ENCODE data around the gene ULK4.
"Not testable (repeated sequence)": the region's sequence is repeated elsewhere in the genome, so short reads cannot be mapped to it uniquely, and the experiment has no call there.

ULK4 gene

GRCh38 chr3:41653571-41654239, 308.2 kb downstream of the ULK4 start:
- no peak for DNase-seq (ENCODE audit: extremely low spot score)
- TF ChIP-seq ARNT (IDR thresholded peaks at IDR 0.05) (no peak), ZNF384 (IDR thresholded peaks at IDR 0.05) (no peak), ELF4 (IDR thresholded peaks at IDR 0.05) (no peak)
- ChIA-PET CTCF (interaction anchor here (0.6 kb wide), 1 partner anchor 986 kb away, joined by 3 read pairs; no protein-coding TSS in a partner anchor), POLR2A (no interaction called here)

- ChIA-PET POLR2A (no interaction called here), CTCF (interaction anchor here (0.6 kb wide), 1 partner anchor 985 kb away, joined by 3 read pairs; no protein-coding TSS in a partner anchor)
- DNase-seq (ENCODE audit: extremely low spot score): no peak
- no peak for TF ChIP-seq SUZ12 (IDR thresholded peaks at IDR 0.05)
- no peak for TF ChIP-seq ARNT (IDR thresholded peaks at IDR 0.05)
- TF ChIP-seq NFRKB (IDR thresholded peaks at IDR 0.05): no peak
- no peak for TF ChIP-seq FOXK2 (IDR thresholded peaks at IDR 0.05)
- no peak for TF ChIP-seq FOXA1 (IDR thresholded peaks at IDR 0.05)
- TF ChIP-seq LEF1 (IDR thresholded peaks at IDR 0.05; ENCODE audit: borderline replicate concordance): no peak
These were observed 309.0 kb downstream of the ULK4 start for GRCh38 chr3:41652931-41653330.

GRCh38 chr3:41652506-41652905, 309.4 kb downstream of the ULK4 start:
- no peak for DNase-seq (ENCODE audit: extremely low spot score)
- CTCF ChIA-PET: no interaction called here
- TF ChIP-seq TARDBP (IDR thresholded peaks at IDR 0.05) (no peak), NFRKB (IDR thresholded peaks at IDR 0.05) (no peak), FOXM1 (IDR thresholded peaks at IDR 0.05; ENCODE audit: borderline replicate concordance) (no peak), L3MBTL2 (conservative IDR thresholded peaks at IDR 0.05) (no peak), SP1 (IDR thresholded peaks at IDR 0.05) (no peak), LEF1 (IDR thresholded peaks at IDR 0.05; ENCODE audit: borderline replicate concordance) (no peak), PKNOX1 (IDR thresholded peaks at IDR 0.05) (no peak), CTBP1 (IDR thresholded peaks at IDR 0.05; ENCODE audit: borderline replicate concordance) (no peak), HDGF (IDR thresholded peaks at IDR 0.05; ENCODE audit: borderline replicate concordance) (no peak), FOXK2 (IDR thresholded peaks at IDR 0.05) (no peak), ZNF384 (IDR thresholded peaks at IDR 0.05) (no peak), BHLHE40 (IDR thresholded peaks at IDR 0.05; ENCODE audit: borderline replicate concordance) (no peak), FOXA1 (IDR thresholded peaks at IDR 0.05) (no peak), ELF4 (IDR thresholded peaks at IDR 0.05) (no peak), SUZ12 (IDR thresholded peaks at IDR 0.05) (no peak), ARNT (IDR thresholded peaks at IDR 0.05) (no peak)

GRCh38 chr3:41651718-41652117, 310.2 kb downstream of the ULK4 start:
- DNase-seq (ENCODE audit: extremely low spot score): no peak
- no peak for TF ChIP-seq SP1 (IDR thresholded peaks at IDR 0.05)
- CTCF ChIA-PET: no interaction called here
- POLR2A ChIA-PET: no interaction called here

More at GRCh38 chr3:41652506-41652905, 309.4 kb downstream of the ULK4 start:
- POLR2A ChIA-PET: no interaction called here

GRCh38 chr3:41650406-41650805, 311.5 kb downstream of the ULK4 start:
- POLR2A ChIA-PET: no interaction called here
- TF ChIP-seq NFRKB (IDR thresholded peaks at IDR 0.05): no peak
- TF ChIP-seq L3MBTL2 (conservative IDR thresholded peaks at IDR 0.05): no peak
- no peak for TF ChIP-seq ELF4 (IDR thresholded peaks at IDR 0.05)
- TF ChIP-seq SP1 (IDR thresholded peaks at IDR 0.05): no peak
- no peak for TF ChIP-seq FOXM1 (IDR thresholded peaks at IDR 0.05; ENCODE audit: borderline replicate concordance)
- no peak for TF ChIP-seq TARDBP (IDR thresholded peaks at IDR 0.05)
- no peak for TF ChIP-seq CTBP1 (IDR thresholded peaks at IDR 0.05; ENCODE audit: borderline replicate concordance)
- TF ChIP-seq ARNT (IDR thresholded peaks at IDR 0.05): no peak
- no peak for TF ChIP-seq SUZ12 (IDR thresholded peaks at IDR 0.05)
- TF ChIP-seq LEF1 (IDR thresholded peaks at IDR 0.05; ENCODE audit: borderline replicate concordance): no peak

GRCh38 chr3:41649129-41649739, 312.7 kb downstream of the ULK4 start:
- DNase-seq (ENCODE audit: extremely low spot score): no peak
- TF ChIP-seq FOXM1 (IDR thresholded peaks at IDR 0.05; ENCODE audit: borderline replicate concordance) (no peak), PKNOX1 (IDR thresholded peaks at IDR 0.05) (no peak)
- CTCF ChIA-PET: no interaction called here
- POLR2A ChIA-PET: no interaction called here

More at GRCh38 chr3:41650406-41650805, 311.5 kb downstream of the ULK4 start:
- CTCF ChIA-PET: no interaction called here
- no peak for DNase-seq (ENCODE audit: extremely low spot score)

- DNase-seq (ENCODE audit: extremely low spot score); CTCF ChIA-PET; POLR2A ChIA-PET: not testable (repeated sequence)
These were observed 314.2 kb downstream of the ULK4 start for GRCh38 chr3:41647730-41648129.

GRCh38 chr3:41640076-41640475, 321.8 kb downstream of the ULK4 start:
- TF ChIP-seq HDGF (IDR thresholded peaks at IDR 0.05; ENCODE audit: borderline replicate concordance) (no peak), L3MBTL2 (conservative IDR thresholded peaks at IDR 0.05) (no peak), ELF4 (IDR thresholded peaks at IDR 0.05) (no peak), NFRKB (IDR thresholded peaks at IDR 0.05) (no peak), LEF1 (IDR thresholded peaks at IDR 0.05; ENCODE audit: borderline replicate concordance) (no peak), CTBP1 (IDR thresholded peaks at IDR 0.05; ENCODE audit: borderline replicate concordance) (no peak), ARNT (IDR thresholded peaks at IDR 0.05) (no peak), ZNF384 (IDR thresholded peaks at IDR 0.05) (no peak), FOXM1 (IDR thresholded peaks at IDR 0.05; ENCODE audit: borderline replicate concordance) (no peak), FOXK2 (IDR thresholded peaks at IDR 0.05) (no peak), BHLHE40 (IDR thresholded peaks at IDR 0.05; ENCODE audit: borderline replicate concordance) (no peak), SP1 (IDR thresholded peaks at IDR 0.05) (no peak), TARDBP (IDR thresholded peaks at IDR 0.05) (no peak), FOXA1 (IDR thresholded peaks at IDR 0.05) (no peak)
- POLR2A ChIA-PET: no interaction called here
- no peak for DNase-seq (ENCODE audit: extremely low spot score)
- CTCF ChIA-PET: no interaction called here
